HG03280 (cell line): ENCODE data around the gene GALNT9.

ENCODE experiments used
- ATAC-seq: cut with Tn5 transposase; IDR thresholded peaks from one replicate; pipeline ENCODE4 v1.9.1; 2021; ENCODE audit warnings: mild to moderate bottlenecking, moderate library complexity; ENCODE audit not compliant: unreplicated experiment

The GALNT9 gene

DNA sequence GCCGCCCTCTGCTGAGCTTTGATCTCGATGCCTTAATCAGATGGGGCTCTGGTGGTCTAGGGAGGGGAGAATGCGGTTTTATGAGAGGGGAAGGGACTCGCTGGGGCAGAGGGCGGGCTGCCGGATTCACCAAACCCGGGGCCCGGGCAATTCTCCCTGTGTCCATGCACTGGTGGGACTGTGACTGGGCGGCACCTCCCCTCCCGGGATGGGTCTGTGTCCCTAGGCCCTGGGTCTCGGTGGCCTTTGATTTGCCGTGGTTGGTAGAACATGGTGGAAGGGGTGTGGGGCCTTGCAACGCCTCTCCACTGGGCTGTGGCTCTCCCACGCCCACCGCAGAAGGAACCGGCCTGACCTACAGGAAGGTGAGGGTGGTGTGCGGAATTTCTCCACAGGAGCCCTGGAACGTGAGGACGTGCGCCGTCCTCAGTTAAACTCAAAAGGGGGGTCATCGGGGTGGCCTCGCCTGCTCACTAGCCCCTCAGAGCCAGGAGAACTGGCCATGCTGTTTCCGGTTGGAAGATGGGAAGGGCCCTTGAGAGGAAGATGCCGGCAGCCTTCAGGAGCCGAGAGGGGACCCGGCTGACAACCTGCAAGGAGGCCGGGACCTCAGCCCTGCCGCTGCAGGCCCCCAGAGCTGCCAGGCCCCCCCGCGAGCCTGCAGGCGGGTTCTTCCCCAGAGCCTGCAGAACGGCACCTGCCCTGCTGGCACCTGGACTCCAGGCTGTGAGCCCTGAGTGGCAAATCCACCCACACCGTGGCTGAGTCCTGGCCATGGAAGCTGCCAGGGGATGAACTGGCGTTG is 141.5 kb downstream of the GALNT9 start:
- ATAC-seq = no peak

GRCh38 chr12:132186857-132187620 is 142.3 kb downstream of the GALNT9 start:
- ATAC-seq = no peak

GRCh38 chr12:132186208-132186856 is 143.1 kb downstream of the GALNT9 start:
- no peak for ATAC-seq

GRCh38 chr12:132185705-132186104 is 143.7 kb downstream of the GALNT9 start:
- no peak for ATAC-seq

GRCh38 chr12:132182711-132183365 is 146.6 kb downstream of the GALNT9 start:
- no peak for ATAC-seq

DNA sequence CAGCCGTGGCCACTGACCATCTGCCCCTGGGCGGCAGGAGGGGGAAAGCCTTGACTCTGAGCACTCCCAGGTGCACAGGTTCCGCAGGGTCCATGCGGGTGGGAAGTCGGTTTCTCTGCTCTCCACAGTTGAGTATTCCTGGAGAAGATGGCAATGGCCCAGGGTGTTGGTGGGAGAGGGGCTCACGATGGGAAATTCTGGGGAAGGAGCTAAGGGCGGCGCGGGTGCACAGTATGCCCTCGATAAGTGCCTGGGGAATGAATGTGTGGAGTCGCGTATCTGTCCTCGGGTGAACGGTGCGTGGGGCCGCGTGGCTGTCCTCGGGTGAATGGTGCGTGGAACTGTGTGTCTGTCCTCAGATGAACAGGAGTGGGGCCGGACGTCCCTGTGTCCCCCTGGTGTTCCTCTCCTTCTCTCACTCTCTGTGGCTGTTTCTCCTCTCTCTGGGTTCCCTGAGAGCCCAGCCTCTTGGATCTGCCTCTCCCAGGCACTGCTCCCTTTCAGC is 147.1 kb downstream of the GALNT9 start:
- no peak for ATAC-seq

DNA sequence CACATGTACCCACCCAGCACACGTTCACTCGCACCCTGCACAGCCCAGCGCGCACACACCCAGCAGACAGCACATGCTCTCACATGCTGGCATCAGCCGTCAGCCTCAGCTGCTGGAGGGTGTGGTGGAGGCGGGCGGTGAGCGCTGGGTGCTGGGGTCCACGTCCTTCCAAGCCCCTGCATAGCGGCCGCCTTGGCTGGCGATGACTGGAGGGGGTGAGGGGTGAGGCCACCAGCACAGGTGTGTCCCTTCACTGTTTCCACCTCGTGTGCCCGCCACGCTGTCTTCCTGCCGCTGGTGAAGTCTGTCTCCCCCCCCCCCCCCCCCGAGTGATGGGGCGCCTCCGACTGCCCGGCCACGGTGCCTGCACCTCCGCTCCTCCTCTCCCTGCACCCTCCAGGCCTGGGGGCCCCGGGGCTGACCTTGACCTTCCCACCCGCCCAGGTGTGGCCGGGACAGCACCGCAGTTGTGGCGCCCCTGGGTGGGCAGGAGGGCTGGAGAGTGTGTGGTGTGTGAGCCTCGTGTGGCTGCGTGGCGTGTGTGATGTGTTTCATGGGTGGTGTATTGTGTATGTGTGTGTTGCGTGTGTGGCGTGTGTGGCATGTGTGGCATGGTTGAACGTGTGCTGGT is 147.7 kb downstream of the GALNT9 start:
- ATAC-seq = no peak

DNA sequence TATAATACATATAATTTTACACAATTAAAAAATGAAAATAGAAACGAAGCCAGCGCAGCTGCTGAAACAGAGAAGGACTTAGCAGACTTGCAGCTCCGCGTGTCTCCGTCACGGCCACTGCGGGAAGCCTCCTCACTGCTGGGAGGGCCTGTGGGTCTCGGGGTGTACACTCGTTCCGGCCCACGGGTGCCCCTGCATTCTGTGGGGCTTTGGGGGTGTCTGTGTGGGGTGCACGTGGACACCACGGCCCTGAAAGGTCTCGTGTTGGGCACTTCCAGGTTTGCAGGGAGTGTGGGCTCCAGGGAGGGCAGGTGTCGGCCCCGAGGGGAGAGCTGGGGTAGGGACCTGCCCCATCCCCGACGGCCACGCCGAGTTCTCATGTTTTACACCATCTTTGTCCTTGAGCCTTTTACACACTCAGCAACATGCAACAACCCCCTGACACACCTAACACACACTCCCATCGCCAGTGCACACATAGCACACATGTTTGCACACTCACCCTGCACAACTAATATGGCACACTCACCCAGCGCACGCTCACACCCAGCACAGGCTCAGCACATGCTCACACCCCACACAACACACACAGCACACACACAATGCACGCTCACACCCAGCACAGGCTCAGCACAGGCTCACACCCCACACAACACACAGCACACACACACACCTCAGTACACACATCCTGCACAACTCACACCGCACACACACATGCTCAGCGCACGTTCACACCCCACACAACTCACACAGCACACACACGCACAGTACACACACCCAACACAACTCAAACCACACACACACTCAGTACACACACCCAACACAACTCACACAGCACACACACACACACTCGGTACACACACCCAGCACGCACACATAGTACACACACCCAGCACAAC is 148.5 kb downstream of the GALNT9 start:
- no peak for ATAC-seq

DNA sequence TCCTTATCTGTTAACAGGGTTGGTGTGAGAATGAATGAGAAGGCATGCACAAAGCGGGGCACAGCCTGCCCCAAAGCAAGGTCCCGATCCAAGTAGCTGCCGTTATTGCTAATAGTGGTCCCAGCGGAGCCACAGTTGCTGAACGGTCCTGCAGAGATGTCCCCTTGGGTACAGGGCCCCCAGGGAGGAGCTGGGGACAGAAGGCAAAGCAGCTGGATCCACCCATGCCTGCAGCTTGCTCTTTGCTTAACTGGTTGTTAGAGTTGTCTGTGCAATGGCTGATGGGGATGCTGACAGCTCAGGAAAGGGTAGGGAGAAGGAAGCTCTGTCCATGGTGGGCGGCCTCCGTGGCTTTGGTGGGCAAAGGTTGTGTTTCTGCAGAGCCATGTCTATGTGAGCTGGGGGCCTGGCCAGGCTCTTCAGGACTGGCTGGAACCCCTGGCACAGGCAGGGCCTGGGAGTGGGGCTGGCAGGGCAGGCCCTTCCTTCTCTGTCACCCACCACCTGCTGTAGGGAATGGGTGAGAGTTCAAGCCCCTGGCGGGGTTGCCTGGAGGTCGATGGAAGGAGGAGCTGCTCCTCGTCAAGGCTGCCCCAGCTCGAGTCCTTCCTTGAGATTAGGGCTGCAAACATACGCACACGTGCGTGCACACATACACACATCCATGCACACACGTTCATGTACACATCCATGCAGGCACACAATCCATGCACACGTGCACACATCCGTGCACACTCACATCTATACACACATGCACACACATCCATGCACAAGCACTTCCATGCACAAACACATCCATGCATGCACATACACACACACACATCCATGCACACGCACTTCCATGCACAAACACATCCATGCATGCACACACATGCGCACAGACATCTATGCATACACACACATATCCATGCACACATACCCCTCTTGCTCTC is 149.7 kb downstream of the GALNT9 start:
- no peak for ATAC-seq

DNA sequence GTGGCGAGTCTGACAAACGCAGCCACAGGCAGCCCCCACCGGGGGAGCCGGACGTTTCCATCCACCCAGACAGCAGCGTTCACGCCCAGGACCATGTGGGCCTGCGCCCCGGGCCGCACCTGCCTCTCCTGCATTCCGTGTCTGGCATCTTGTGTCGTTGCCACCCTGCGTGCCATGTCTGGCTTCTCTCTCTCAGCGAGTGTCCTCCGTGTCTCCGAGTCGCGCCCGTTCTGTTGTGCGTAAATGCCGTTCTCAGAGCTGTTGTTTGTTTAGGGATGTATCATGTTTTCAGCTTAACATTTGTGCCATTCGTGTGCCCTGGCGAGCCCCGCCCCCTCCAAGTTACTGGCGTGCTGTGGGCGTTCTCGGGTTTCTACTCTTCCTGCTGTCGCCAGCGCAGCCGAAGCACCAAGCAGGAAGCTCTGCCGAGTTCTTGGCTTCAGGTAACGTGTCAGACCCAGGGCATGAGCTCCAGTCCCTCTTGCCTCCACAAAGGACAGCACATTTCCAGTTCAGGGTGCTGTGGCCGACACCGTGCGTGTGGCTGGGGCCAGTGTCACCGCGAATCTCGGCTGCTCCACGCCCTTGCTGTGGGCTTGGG is 150.5 kb downstream of the GALNT9 start:
- ATAC-seq = no peak

GRCh38 chr12:132178316-132178715 is 151.1 kb downstream of the GALNT9 start:
- ATAC-seq = no peak

- ATAC-seq = no peak
Measured at GRCh38 chr12:132176920-132177551, 152.4 kb downstream of the GALNT9 start.

GRCh38 chr12:132176385-132176919 is 152.9 kb downstream of the GALNT9 start:
- no peak for ATAC-seq

DNA sequence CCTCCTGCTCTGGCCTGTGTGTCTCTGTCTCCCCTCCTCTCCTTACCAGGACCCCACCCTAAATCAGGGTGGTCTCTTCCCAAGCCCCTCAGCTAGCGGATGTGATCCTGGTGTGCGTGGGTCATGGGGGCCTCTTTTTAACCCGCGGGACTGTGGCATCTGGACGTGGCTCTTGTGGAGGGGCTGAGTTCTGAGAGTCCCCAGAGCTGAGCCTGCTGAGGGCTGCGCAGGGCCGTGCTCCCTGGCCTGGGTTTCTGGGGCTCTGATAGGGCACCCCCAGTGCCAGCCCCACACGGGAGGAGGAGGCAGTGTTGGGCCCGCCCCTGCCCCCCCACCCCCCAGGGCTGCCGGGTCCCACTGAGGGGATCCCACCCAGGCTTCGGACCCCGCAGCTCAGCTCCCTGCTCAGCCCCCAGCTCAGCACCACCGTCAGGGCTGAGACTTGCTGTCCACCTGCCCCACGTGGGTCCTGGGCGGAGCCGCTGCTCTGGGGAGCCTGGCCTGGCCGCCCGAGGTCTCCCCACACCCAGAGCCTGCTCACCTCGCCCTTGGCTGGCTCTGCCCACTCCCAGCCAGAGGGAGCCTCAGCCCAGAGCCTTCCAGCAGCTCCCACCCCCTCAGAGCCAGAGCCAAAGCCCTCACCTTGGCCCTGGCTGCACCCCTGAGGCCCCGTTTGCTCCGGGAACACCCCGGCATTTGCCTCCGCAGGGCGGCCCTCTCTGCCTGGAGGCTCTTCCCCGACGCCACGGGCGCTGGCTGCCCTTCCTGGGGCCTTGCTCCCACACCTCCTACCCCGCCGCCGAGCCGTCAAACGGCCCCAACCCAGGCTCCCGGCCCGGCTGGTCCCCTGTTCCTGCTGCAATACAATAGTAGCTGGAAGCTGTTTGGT is 153.6 kb downstream of the GALNT9 start:
- ATAC-seq = no peak

DNA sequence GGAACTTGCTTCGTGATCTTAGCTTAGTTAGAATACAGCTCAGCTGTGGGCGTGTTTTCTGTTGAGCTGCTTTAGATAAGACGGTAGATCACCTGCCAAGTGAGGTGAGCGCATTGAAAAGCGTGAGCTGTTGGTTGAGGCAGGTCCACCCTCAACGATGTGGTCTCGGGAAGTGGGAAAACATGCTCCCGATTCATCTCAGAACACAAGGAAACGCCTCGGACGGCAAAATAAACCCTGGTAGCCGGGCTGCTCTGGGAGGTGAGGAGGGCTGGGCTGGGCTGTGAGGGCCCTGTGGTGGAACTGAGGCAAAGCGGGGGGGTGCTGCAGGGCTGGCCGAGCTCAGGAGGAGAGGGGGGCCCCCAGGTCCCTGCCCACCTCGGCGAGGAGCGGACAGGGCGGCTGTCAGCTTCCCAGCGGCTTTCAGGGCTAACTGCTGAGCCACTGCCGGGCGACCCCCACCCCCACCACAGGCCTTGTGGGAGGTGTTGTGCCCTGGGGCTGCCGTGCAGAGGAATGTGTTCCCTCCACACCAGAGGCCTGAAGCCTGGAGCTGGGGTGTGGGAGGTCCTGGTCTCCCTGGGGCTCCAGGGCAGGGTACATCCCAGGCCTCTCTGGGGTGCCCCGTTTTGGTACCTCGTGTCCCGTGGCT is 154.4 kb downstream of the GALNT9 start:
- no peak for ATAC-seq
